Stimulated activated CD4-positive, alpha-beta T cell treated with anti-CD3 and anti-CD28 coated beads, TNF-alpha, amount 100 ng/mL, for 4 hours (primary cell): ENCODE measurements around the gene AHI1.

Experiments
- DNase-seq, 3 experiments: peaks; one replicate each; pipeline ENCODE4 v3.0.0-alpha.2; 2020; ENCODE audit warnings: low read depth in 3 of 3

AHI1 gene

GRCh38 chr6:135461208-135461607, 36.3 kb downstream of the AHI1 start:
- no peak for DNase-seq

GRCh38 chr6:135458051-135458450, 39.5 kb downstream of the AHI1 start:
- no peak for DNase-seq

- no peak for DNase-seq
Observed at GRCh38 chr6:135451617-135452190, 45.8 kb downstream of the AHI1 start.

DNA sequence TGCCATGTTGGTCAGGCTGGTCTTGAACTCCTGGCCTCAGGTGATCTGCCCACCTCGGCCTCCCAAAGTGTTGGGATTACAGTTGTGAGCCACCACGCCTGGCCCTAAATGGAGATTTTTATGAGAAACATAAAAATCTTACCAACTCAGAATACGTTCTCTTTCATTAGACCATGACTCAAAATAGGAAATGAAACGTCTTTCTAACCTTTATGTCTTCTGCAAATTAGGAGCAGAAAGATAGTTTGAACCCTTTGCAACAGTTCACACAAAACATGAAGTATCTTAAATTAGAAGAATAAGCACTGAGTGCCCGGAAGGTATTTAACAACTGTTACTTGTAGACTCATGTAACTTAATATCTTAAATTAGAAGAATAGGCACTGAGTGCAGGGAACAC, 48.3 kb downstream of the AHI1 start:
- no peak for DNase-seq

- DNase-seq = no peak
Observed at GRCh38 chr6:135440087-135440792, 57.3 kb downstream of the AHI1 start.

DNA sequence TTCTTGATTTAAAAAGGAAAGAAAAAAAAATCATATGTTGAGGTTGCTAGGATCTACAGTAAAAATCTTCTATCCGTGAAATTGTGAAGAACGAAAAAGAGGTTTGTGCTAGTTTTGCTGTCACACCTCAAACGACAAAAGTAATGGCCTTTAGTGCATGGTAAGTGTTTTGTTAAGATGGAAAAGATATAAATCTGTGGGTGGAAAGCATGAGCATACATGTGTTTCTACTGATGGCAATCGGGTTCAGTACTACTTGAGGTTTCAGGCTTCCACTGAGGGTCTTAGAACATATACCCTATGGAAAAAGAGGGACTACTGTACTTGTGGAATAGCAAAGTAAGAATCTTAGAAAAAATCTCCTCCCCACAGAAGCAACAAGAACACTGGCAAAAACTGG, 58.0 kb downstream of the AHI1 start:
- DNase-seq = no peak

- no peak for DNase-seq
Observed at GRCh38 chr6:135438907-135439535, 58.5 kb downstream of the AHI1 start.

- no peak for DNase-seq
Observed at GRCh38 chr6:135434991-135435390, 62.5 kb downstream of the AHI1 start.

DNA sequence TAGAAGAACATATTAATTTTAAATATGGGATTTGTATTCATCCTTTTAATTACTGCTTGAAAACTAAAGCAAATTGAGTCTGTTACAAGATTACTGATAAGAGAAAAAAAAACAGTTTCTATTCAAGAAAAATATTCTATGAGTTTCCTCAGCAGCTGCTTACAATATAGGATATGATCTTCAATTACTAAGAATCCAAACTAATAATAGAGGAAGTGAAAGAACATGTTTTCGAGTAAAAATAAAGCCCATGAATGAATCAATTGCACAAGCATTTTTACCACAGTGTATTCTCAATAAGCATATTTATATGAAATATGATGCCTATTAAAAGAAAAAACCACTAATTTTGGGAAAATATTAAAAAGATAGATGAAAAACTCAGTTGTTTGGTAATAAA, 63.4 kb downstream of the AHI1 start:
- no peak for DNase-seq

GRCh38 chr6:135428078-135428477, 69.5 kb downstream of the AHI1 start:
- DNase-seq = no peak

- DNase-seq = no peak
Observed at GRCh38 chr6:135426833-135427232, 70.7 kb downstream of the AHI1 start.

- no peak for DNase-seq
Observed at GRCh38 chr6:135424385-135424784, 73.2 kb downstream of the AHI1 start.

GRCh38 chr6:135423649-135424128, 73.9 kb downstream of the AHI1 start:
- no peak for DNase-seq

GRCh38 chr6:135419162-135419561, 78.4 kb downstream of the AHI1 start:
- no peak for DNase-seq

DNA sequence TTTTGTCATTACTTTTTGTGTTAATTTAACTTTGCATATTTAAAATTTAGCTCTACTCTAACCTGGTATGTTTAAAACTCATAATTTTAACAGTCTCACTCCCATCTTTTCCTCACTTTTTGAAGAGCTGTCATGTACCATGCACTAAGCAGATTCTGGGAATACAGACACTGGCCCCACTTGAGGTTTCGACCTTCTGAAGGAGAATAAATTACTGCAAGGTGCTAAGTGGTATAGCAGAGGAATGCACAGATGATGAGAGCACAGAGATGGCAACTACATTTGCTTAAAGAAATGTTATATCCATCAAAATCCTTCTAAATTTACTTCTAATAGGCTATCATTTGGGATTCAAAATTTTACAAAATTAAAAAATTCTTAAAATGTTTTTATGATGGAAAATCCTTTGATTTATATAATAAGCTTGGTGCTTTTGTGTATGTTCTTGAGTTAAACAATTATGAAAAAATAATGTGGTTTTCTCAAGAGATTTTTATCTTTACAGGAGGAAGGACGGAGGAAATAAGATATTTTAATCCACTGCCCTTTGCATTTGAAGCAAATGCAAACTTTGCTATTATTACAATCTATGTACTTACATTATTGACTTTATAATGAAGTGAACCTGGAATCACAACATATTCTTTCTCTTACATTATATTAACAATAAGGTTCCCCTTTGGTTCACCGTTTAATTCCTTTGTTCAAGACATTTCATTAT, 79.3 kb downstream of the AHI1 start:
- no peak for DNase-seq

DNA sequence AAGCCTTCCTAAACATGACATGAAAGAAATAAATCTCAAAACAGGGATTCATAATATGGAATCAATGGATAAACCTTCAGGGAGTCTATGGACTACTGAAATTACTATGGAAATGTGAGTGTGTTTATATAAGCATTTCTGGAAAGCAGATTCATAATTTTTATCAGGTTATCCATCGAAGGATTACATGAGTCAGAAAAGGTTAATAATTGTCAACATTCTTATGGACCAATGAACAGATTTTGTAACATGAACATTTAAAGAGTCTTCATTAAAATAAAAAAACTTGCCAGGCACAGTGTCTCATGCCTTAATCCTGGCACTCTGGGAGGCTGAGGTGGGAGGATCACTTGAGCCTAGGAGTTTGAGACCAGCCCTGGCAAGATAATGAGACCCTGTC, 84.8 kb downstream of the AHI1 start:
- DNase-seq = no peak

GRCh38 chr6:135411849-135412248, 85.7 kb downstream of the AHI1 start:
- DNase-seq = no peak

DNA sequence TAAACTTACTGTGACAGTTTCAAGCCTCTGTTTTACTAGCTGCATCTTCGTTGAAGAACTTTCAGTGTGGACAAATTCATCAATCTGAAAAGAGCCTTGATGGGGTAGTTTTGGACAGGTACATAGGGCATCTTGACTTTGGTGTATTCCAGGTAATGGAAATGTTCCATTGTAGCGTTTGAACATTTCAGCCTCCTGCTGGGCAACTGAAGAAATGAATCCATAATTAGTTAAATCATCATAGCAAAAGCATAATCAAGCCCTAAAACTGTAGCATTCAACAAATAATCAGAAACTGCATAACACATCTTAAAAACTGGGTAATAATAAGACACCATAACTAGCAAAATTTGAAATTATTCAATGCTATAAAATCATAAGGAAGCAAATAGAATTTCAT, 86.2 kb downstream of the AHI1 start:
- DNase-seq = no peak

DNA sequence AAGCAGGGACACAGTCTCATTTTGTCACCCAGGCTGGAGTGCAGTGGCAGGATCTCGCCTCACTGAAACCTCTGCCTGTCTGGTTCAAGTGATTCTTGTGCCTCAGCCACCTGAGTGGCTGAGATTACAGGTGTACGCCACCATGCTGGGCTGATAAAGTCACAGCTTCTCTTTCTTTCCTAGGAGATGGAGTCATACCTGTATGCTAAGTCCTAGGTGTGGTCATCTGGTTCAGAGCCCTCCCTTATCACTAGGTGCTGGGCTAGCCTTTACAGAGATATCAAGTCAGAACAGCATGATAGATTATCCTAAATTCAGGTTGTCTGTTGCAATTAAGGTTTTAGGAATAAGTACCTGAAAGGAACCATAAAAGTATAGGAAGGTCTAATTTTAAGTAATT, 86.7 kb downstream of the AHI1 start:
- DNase-seq = no peak

- no peak for DNase-seq
Observed at GRCh38 chr6:135403584-135403983, 94.0 kb downstream of the AHI1 start.

- DNase-seq = no peak
Observed at GRCh38 chr6:135402311-135402710, 95.2 kb downstream of the AHI1 start.

DNA sequence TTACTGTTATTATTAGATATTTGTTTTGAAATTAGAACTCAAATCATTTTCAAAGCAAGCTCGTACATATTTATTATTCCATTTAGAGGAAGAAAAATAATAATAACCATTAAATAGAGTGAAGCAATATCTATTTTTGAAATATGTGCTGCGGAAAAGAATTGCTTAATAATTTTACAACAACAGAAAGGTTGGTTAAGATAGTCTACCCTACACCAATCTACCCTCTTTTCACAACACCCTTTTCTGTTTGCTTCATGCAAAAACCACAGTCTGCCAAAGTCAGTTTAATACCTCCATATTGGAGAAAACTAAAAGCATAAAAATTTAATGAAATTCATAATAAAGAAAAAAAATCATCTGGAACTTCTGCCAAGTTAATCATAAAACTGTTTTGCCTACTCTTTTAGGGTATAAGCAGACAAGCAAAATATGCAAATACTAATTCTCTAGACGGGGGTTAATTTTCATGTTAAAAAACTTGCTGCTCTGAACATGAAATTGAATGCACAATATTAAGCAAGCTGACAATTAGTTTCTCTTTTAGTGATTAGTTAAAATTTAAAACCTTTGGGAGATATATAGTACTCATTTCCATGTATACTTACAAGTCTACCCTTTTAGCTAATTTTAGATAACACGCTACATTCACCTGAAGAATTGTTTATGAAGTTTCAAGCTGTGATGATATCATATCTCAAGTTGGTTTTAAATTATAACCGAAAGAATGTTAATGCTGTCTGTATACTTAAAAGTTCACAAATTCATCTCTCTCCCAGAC, 100.2 kb downstream of the AHI1 start:
- DNase-seq = no peak
